Loucy (cell line): ENCODE measurements around the gene CAMTA1.

Source experiments
- H2AFZ ChIP-seq: fragments of 200-600 bp; sonication (generic); 2 replicates; pipeline ENCODE4 v1.6.0; 2016; ENCODE audit warnings: antibody characterized with exemption, mild to moderate bottlenecking, low read length, moderate library complexity
- H3F3A ChIP-seq: fragments of 200-600 bp; 2 replicates; pipeline ENCODE4 v1.6.0; 2016; ENCODE audit warnings: antibody characterized with exemption, low read depth, mild to moderate bottlenecking
- H3K27me3 ChIP-seq: fragments of 200-600 bp; sonication (generic); 2 replicates; pipeline ENCODE4 v1.6.1; 2014; ENCODE audit warnings: low read length, mild to moderate bottlenecking; ENCODE audit not compliant: insufficient read depth, poor library complexity, severe bottlenecking
- H3K36me3 ChIP-seq: fragments of 200-600 bp; sonication (generic); 2 replicates; pipeline ENCODE4 v1.6.1; 2016; ENCODE audit warnings: low read length; ENCODE audit not compliant: insufficient read depth
- H3K4me1 ChIP-seq: fragments of 200-600 bp; sonication (generic); 2 replicates; pipeline ENCODE4 v1.5.1; 2014; ENCODE audit warnings: low read length, mild to moderate bottlenecking; ENCODE audit not compliant: insufficient read depth, poor library complexity, severe bottlenecking
- H3K4me2 ChIP-seq: fragments of 200-600 bp; sonication (generic); 2 replicates; pipeline ENCODE4 v1.6.0; 2014; ENCODE audit warnings: antibody characterized with exemption, low read length, low read depth, mild to moderate bottlenecking; ENCODE audit not compliant: poor library complexity, severe bottlenecking
- H3K4me3 ChIP-seq: fragments of 200-600 bp; sonication (generic); 2 replicates; pipeline ENCODE4 v1.5.1; 2014; ENCODE audit warnings: low read length, mild to moderate bottlenecking, mixed read lengths; ENCODE audit not compliant: poor library complexity, severe bottlenecking
- H3K79me2 ChIP-seq: fragments of 200-600 bp; sonication (generic); 2 replicates; pipeline ENCODE4 v1.6.1; 2014; ENCODE audit warnings: low read length; ENCODE audit not compliant: insufficient read depth
- H3K9ac ChIP-seq: fragments of 200-600 bp; sonication (generic); 2 replicates; pipeline ENCODE4 v1.6.0; 2014; ENCODE audit warnings: mild to moderate bottlenecking, low read depth, low read length, moderate library complexity; ENCODE audit not compliant: poor library complexity, severe bottlenecking
- H3K9me2 ChIP-seq: fragments of 200-600 bp; sonication (generic); replicated peaks from 2 replicates; pipeline ENCODE4 v1.6.1; 2016; ENCODE audit warnings: low read depth, low read length, mixed read lengths
- H3K9me3 ChIP-seq: fragments of 200-600 bp; sonication (generic); 2 replicates; pipeline ENCODE4 v1.6.1; 2014; ENCODE audit warnings: mild to moderate bottlenecking, antibody characterized with exemption, low read length, low read depth; ENCODE audit not compliant: insufficient read depth
- H4K20me1 ChIP-seq: fragments of 200-600 bp; sonication (generic); 2 replicates; pipeline ENCODE4 v1.6.0; 2014; ENCODE audit warnings: antibody characterized with exemption, low read length, mild to moderate bottlenecking; ENCODE audit not compliant: insufficient read depth, poor library complexity, severe bottlenecking
- EZH2phosphoT487 ChIP-seq: fragments of 200-600 bp; IDR thresholded peaks from 2 replicates; pipeline ENCODE4 v1.6.1; 2018; ENCODE audit warnings: antibody characterized with exemption, mild to moderate bottlenecking, moderate library complexity, borderline replicate concordance
- TF ChIP-seq, protein P1 (sequence below): fragments of 200-600 bp; sonication (generic); conservative IDR thresholded peaks from 2 replicates; pipeline ENCODE4 v1.5.1; 2014; ENCODE audit warnings: mild to moderate bottlenecking, antibody characterized with exemption, low read length

Gene CAMTA1

GRCh38 chr1:6785728-6786505, 663 bp downstream of the CAMTA1 start:
- H3K9me2 ChIP-seq, result no peaks in the 10 kb centered on the region
- H3K36me3 ChIP-seq, result no peaks in the 10 kb centered on the region
- H3K4me3 ChIP-seq, result peak overlapping the region; percentile 84
- H3F3A ChIP-seq, result no peaks in the 10 kb centered on the region
- no peaks in the 10 kb centered on the region for H3K27me3 ChIP-seq
- H3K9me3 ChIP-seq, result no peaks in the 10 kb centered on the region
- H3K9ac ChIP-seq, result peak overlapping the region; percentile 62
- peaks cover 49% of the 10 kb centered on the region for H4K20me1 ChIP-seq
- H3K4me2 ChIP-seq, result peak overlapping the region; percentile 94
- peaks cover 51% of the 10 kb centered on the region for H3K4me1 ChIP-seq
- TF ChIP-seq EZH2phosphoT487, result no peak
- TF ChIP-seq, protein P1, sequence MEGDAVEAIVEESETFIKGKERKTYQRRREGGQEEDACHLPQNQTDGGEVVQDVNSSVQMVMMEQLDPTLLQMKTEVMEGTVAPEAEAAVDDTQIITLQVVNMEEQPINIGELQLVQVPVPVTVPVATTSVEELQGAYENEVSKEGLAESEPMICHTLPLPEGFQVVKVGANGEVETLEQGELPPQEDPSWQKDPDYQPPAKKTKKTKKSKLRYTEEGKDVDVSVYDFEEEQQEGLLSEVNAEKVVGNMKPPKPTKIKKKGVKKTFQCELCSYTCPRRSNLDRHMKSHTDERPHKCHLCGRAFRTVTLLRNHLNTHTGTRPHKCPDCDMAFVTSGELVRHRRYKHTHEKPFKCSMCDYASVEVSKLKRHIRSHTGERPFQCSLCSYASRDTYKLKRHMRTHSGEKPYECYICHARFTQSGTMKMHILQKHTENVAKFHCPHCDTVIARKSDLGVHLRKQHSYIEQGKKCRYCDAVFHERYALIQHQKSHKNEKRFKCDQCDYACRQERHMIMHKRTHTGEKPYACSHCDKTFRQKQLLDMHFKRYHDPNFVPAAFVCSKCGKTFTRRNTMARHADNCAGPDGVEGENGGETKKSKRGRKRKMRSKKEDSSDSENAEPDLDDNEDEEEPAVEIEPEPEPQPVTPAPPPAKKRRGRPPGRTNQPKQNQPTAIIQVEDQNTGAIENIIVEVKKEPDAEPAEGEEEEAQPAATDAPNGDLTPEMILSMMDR, result 0 out of 2 replicates have a peak, but pooled peaks have one; percentile 21
- peak overlapping the region; percentile 52; the same call in 1 of the 2 replicates for H2AFZ ChIP-seq
- H3K79me2 ChIP-seq, result peaks cover 63% of the 10 kb centered on the region

DNA sequence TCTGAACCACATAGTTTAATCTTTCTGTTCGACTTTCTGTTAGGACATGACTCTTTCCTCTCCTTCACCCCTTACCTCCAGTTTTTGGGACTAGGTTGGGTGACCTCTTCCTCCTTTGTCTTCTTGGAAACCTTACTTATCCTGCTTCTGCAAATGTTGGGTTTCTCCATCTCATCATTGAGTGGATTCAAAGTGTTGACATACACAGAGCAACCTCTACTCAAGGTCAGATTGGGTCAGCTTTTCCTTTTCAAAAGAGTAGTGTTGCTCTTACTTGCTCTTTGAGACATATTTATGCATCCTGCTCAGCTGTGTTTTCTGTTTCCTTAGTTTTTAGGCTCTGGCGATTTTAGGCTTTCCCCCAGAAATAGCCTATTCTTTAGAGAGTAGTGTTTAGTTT, 3.7 kb downstream of the CAMTA1 start:
- peaks cover 56% of the 10 kb centered on the region for H3K4me1 ChIP-seq
- TF ChIP-seq, protein P1, result no peak
- TF ChIP-seq EZH2phosphoT487, result no peak
- H3K36me3 ChIP-seq, result peaks cover 8% of the 10 kb centered on the region; the same call in 1 of the 2 replicates
- no peaks in the 10 kb centered on the region for H3K9me3 ChIP-seq
- H3F3A ChIP-seq, result no peaks in the 10 kb centered on the region
- peak overlapping the region; percentile 94 for H3K4me2 ChIP-seq
- H3K9me2 ChIP-seq, result no peaks in the 10 kb centered on the region
- peaks cover 82% of the 10 kb centered on the region for H3K79me2 ChIP-seq
- peak overlapping the region; percentile 51 for H3K4me3 ChIP-seq
- H4K20me1 ChIP-seq, result peaks cover 75% of the 10 kb centered on the region
- H3K27me3 ChIP-seq, result no peaks in the 10 kb centered on the region
- H2AFZ ChIP-seq, result no peak overlapping the region
- H3K9ac ChIP-seq, result peak overlapping the region; percentile 2

DNA sequence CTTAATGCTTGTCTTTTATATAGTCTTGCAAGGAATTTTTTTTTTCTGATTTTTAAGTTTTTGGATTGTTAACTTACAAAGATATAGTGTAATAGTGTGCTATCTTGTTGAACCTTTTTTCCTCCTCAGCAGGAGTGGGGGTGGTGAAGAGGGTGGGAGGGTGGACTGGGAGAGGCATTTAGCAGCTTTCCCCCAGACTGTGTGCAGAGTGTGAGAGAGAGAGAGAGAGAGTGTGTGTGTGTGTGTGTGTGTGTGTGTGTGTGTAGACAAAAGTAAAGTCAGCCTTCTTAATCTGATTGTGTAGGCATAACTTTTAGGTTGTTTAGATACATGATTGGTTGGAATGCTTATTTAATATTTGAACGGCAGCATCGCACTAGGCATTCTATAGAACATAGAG, 4.9 kb downstream of the CAMTA1 start:
- H4K20me1 ChIP-seq, result peaks cover 86% of the 10 kb centered on the region
- peaks cover 91% of the 10 kb centered on the region for H3K79me2 ChIP-seq
- no peaks in the 10 kb centered on the region for H3F3A ChIP-seq
- H3K9ac ChIP-seq, result peak overlapping the region; percentile 21
- H3K9me2 ChIP-seq, result no peaks in the 10 kb centered on the region
- no peaks in the 10 kb centered on the region for H3K9me3 ChIP-seq
- H3K27me3 ChIP-seq, result no peaks in the 10 kb centered on the region
- no peak for TF ChIP-seq EZH2phosphoT487
- TF ChIP-seq, protein P1, result no peak
- H2AFZ ChIP-seq, result no peak overlapping the region
- H3K4me2 ChIP-seq, result peak overlapping the region; percentile 94
- peaks cover 8% of the 10 kb centered on the region; the same call in 1 of the 2 replicates for H3K36me3 ChIP-seq
- H3K4me1 ChIP-seq, result peaks cover 61% of the 10 kb centered on the region
- peak overlapping the region; percentile 51 for H3K4me3 ChIP-seq
